ENCODE measurements around the gene MED4. TPM values are rescaled to one million over a fixed set of nuclear protein-coding genes. Genes with fewer than 3 reads are reported as not detected.

Gene MED4
- total RNA-seq (10 to 100 TPM; 35.7 to 50.8 (median 38.1) TPM), polyA plus RNA-seq (10 to 100 TPM; 47.3 to 61.7 (median 61.6) TPM)
- long read RNA-seq, donor 1, transcript MED4-201 (7 exons, 2,022 nt): major isoform, 27 of 45 reads
- long read RNA-seq, donor 1, partial matches to known transcripts: 14 of 45 reads
- long read RNA-seq, donor 1, other reads (novel, unspliced or antisense): 0 of 45 reads
- long read RNA-seq, donor 2, transcript MED4-201 (7 exons, 2,022 nt): major isoform, 17 of 50 reads
- long read RNA-seq, donor 2, transcript MED4-202 (7 exons, 931 nt): minor isoform, 5 of 50 reads
- long read RNA-seq, donor 2, partial matches to known transcripts: 28 of 50 reads
- long read RNA-seq, donor 2, other reads (novel, unspliced or antisense): 0 of 50 reads

DNA sequence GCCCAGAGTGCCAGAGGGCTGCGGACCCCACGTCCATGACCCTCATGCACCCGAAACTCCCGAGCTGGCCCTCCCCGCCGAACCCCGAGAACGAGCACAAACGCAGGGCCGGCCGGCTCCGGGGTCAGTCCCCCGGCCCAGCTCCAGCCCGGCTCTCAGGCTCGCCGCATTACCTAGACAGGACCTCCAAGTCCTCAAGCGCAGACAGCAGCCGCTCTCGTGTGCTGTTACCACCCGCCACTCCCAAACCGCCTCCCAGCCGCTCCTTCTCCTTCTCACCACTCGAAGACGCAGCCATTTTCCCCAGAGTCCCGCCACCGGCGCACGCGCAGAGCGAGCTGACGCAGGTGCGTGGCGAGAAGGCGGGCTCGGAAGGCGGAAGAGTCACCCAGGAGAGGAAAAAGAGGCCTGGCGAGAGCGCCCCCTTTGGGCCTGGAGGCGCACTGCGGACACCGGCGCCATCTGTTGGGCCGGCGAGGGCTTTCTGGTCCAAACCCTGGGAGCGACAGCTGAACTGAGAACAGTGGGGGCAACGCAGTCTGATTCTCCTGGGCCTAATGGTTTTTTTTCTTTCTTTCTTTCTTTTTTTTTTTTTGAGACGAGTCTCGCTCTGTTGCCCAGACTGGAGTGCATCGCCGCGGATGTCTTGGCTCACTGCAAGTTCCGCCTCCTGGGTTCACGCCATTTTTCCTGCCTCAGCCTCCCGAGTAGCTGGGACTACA is at the start of gene MED4:
TSS of gene MED4 (minus strand) at position 324 of the 722 bp plus-strand sequence. CDS start at position 298, 26 bp downstream.
- H3K27me3 ChIP-seq (replicated peaks in 1 of 7): no peaks in the 10 kb centered on the region
- peak within 1 kb of the TSS; percentile 79 to 91 (median 88) for H3K27ac ChIP-seq
- DNase-seq: peak; percentile 99
- TF ChIP-seq POLR2AphosphoS5 (IDR thresholded peaks at IDR 0.05) (peak; percentile 99 to 100 (median 99)), POLR2A (IDR thresholded peaks at IDR 0.05) (peak; percentile 62 to 72 (median 63)), CTCF (IDR thresholded peaks at IDR 0.05 in 8 of 11, conservative IDR thresholded peaks at IDR 0.05 in 3 of 11) (peak; percentile 99 to 100 (median 99))
- H3K36me3 ChIP-seq: peaks cover 0 to 2% (median 0%) of the 10 kb centered on the region in 6 donors
- H3K9me3 ChIP-seq: no peaks in the 10 kb centered on the region
- H3K4me3 ChIP-seq: peak within 1 kb of the TSS; percentile 64 to 96 (median 92)
- intact Hi-C loops (cut with DNase I; ENCODE audit: low total_unique reads): no loop called here
- WGBS, 5 donors: 10 to 16% (median 12%) methylated on average over 38 to 54 of the region's 54 CpGs
- peaks cover 19 to 52% (median 45%) of the 10 kb centered on the region in 6 donors for H3K4me1 ChIP-seq

DNA sequence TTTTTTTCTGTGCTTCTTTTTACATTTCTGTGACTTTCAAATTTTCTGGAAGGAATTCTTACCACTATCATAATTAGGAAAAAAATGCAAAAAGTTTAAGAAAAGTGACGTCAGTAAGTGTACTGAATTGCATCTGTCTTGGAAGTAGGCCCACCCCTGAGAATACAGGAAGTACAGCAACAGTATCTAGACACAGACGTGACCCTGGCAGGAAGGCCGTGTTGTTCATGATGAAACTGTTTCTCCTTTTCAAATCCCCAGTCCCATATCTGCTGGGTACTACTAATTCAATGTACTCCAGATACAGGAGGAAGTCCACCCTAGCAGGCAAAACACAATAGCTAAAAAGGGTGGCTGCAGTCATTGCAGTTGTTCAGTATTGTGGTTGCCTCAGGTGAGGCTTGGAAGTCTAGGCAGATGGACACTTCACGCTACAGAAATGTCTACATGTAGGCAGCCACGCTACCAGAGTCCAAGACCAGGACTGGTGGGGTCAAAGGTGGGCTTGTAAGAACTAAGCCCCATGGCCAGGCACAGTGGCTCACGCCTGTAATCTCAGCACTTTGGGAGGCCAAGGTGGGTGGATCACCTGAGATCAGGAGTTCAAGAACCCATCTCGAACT is 49.6 kb upstream of the MED4 start:
- H3K27me3 ChIP-seq (replicated peaks in 1 of 7): no peaks in the 10 kb centered on the region
- peak overlapping the region in 1 of 8 donors; percentile 32 for H3K4me3 ChIP-seq
- peak overlapping the region; percentile 51 to 89 (median 82) for H3K27ac ChIP-seq
- no peak for DNase-seq
- no peaks in the 10 kb centered on the region for H3K9me3 ChIP-seq
- TF ChIP-seq CTCF (IDR thresholded peaks at IDR 0.05 in 8 of 11, conservative IDR thresholded peaks at IDR 0.05 in 3 of 11): no peak
- no peak for TF ChIP-seq POLR2A (IDR thresholded peaks at IDR 0.05)
- TF ChIP-seq POLR2AphosphoS5 (IDR thresholded peaks at IDR 0.05): peak in 1 of 3 donors; percentile 76
- intact Hi-C loops (cut with DNase I; ENCODE audit: low total_unique reads): no loop called here
- peaks cover 3 to 36% (median 21%) of the 10 kb centered on the region in 6 donors for H3K4me1 ChIP-seq
- WGBS, 5 donors: 51 to 61% (median 55%) methylated on average over 7 of the region's 7 CpGs
- H3K36me3 ChIP-seq: no peaks in the 10 kb centered on the region

- 50 to 66% (median 61%) methylated on average over 3 of the region's 3 CpGs for WGBS, 5 donors
- Histone ChIP-seq H3K27me3 (replicated peaks in 1 of 7) (no peaks in the 10 kb centered on the region), H3K4me1 (peaks cover 3 to 36% (median 21%) of the 10 kb centered on the region in 6 donors), H3K27ac (peak overlapping the region in 7 of 8 donors; percentile 33 to 89 (median 54)), H3K4me3 (no peak overlapping the region), H3K36me3 (no peaks in the 10 kb centered on the region), H3K9me3 (no peaks in the 10 kb centered on the region)
- intact Hi-C loops (cut with DNase I; ENCODE audit: low total_unique reads): no loop called here
- no peak for TF ChIP-seq POLR2A (IDR thresholded peaks at IDR 0.05)
- peak in 1 of 3 donors; percentile 59 for TF ChIP-seq POLR2AphosphoS5 (IDR thresholded peaks at IDR 0.05)
- DNase-seq: no peak
Measured at GRCh38 chr13:48142436-48142835, 47.5 kb upstream of the MED4 start.

DNA sequence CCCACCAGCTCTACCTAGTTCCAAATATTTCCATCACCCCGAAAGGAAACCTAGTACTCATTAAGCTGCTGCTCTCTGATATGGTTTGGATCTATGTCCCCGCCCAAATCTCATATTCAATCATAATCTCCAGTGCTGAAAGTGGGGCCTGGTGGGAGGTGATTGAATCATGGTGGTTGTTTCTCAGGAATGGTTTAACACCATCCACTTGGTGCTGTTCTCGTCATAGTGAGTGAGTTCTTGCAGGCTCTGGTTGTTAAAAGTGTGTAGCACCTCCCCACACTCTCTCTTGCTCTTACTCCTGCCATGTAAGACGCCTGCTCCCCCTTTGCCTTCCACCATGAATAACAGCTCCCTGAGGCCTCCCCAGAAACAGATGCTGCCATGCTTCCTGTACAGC is 43.4 kb upstream of the MED4 start:
- 88 to 95% (median 89%) methylated on average over 4 of the region's 4 CpGs for WGBS, 5 donors
- TF ChIP-seq CTCF (IDR thresholded peaks at IDR 0.05 in 8 of 11, conservative IDR thresholded peaks at IDR 0.05 in 3 of 11) (no peak), POLR2A (IDR thresholded peaks at IDR 0.05) (no peak), POLR2AphosphoS5 (IDR thresholded peaks at IDR 0.05) (no peak)
- H3K4me1 ChIP-seq: peaks cover 0 to 17% (median 5%) of the 10 kb centered on the region in 6 donors
- no peak overlapping the region for H3K27ac ChIP-seq
- H3K36me3 ChIP-seq: no peaks in the 10 kb centered on the region
- H3K9me3 ChIP-seq: no peaks in the 10 kb centered on the region
- intact Hi-C loops (cut with DNase I; ENCODE audit: low total_unique reads): no loop called here
- H3K4me3 ChIP-seq: no peak overlapping the region
- no peaks in the 10 kb centered on the region for H3K27me3 ChIP-seq (replicated peaks in 1 of 7)
- DNase-seq: no peak

Data from spleen (tissue), 13 donors.